Activated naive CD8-positive, alpha-beta T cell (primary cell): ENCODE measurements around the gene ARHGEF11.

Experiments used
- H3K27ac Mint-ChIP-seq: one replicate; pipeline ENCODE4 v1.8.0; 2021; ENCODE audit warnings: mixed read lengths
- H3K27me3 Mint-ChIP-seq: one replicate; pipeline ENCODE4 v1.8.0; 2021; ENCODE audit warnings: mixed read lengths
- H3K36me3 Mint-ChIP-seq: one replicate; pipeline ENCODE4 v1.8.0; 2021; ENCODE audit warnings: mixed read lengths
- H3K4me1 Mint-ChIP-seq: one replicate; pipeline ENCODE4 v1.8.0; 2021; ENCODE audit warnings: low read depth, mixed read lengths
- H3K4me3 Mint-ChIP-seq: one replicate; pipeline ENCODE4 v1.8.0; 2021; ENCODE audit warnings: mild to moderate bottlenecking, mixed read lengths
- H3K9me3 Mint-ChIP-seq: one replicate; pipeline ENCODE4 v1.8.0; 2021; ENCODE audit warnings: low read depth, mixed read lengths

Gene ARHGEF11

GRCh38 chr1:156912861-156913808, 132.4 kb downstream of the ARHGEF11 start:
- H3K27me3 Mint-ChIP-seq: peaks cover 12% of the 10 kb centered on the region
- no peak overlapping the region for H3K27ac Mint-ChIP-seq
- H3K36me3 Mint-ChIP-seq: no peaks in the 10 kb centered on the region
- no peak overlapping the region for H3K4me3 Mint-ChIP-seq
- H3K4me1 Mint-ChIP-seq: no peaks in the 10 kb centered on the region
- no peaks in the 10 kb centered on the region for H3K9me3 Mint-ChIP-seq

- H3K4me3 Mint-ChIP-seq: no peak overlapping the region
- no peaks in the 10 kb centered on the region for H3K36me3 Mint-ChIP-seq
- no peaks in the 10 kb centered on the region for H3K9me3 Mint-ChIP-seq
- H3K27ac Mint-ChIP-seq: no peak overlapping the region
- H3K27me3 Mint-ChIP-seq: peaks cover 10% of the 10 kb centered on the region
- no peaks in the 10 kb centered on the region for H3K4me1 Mint-ChIP-seq
Observed at GRCh38 chr1:156912310-156912709, 133.2 kb downstream of the ARHGEF11 start.

- no peak overlapping the region for H3K4me3 Mint-ChIP-seq
- peaks cover 6% of the 10 kb centered on the region for H3K27me3 Mint-ChIP-seq
- H3K27ac Mint-ChIP-seq: no peak overlapping the region
- H3K9me3 Mint-ChIP-seq: no peaks in the 10 kb centered on the region
- H3K4me1 Mint-ChIP-seq: no peaks in the 10 kb centered on the region
- no peaks in the 10 kb centered on the region for H3K36me3 Mint-ChIP-seq
Observed at GRCh38 chr1:156911577-156912298, 133.8 kb downstream of the ARHGEF11 start.

GRCh38 chr1:156910309-156910782, 135.2 kb downstream of the ARHGEF11 start:
- no peaks in the 10 kb centered on the region for H3K9me3 Mint-ChIP-seq
- H3K36me3 Mint-ChIP-seq: no peaks in the 10 kb centered on the region
- H3K4me3 Mint-ChIP-seq: no peak overlapping the region
- no peaks in the 10 kb centered on the region for H3K4me1 Mint-ChIP-seq
- peaks cover 3% of the 10 kb centered on the region for H3K27me3 Mint-ChIP-seq
- no peak overlapping the region for H3K27ac Mint-ChIP-seq

DNA sequence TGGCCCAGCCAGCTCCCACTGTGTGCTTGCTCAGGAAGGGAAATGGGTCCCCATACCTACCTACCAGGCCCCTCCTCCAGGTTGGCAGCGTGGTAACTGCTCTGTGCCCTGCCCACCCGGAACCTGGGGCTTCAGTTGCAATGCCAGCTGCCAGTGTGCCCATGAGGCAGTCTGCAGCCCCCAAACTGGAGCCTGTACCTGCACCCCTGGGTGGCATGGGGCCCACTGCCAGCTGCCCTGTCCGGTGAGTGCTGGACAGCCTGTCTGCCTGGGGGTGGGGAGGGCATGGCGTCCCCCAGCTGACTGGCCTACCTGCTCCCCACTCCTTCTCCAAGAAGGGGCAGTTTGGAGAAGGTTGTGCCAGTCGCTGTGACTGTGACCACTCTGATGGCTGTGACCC, 135.9 kb downstream of the ARHGEF11 start:
- H3K4me1 Mint-ChIP-seq: no peaks in the 10 kb centered on the region
- H3K4me3 Mint-ChIP-seq: no peak overlapping the region
- H3K9me3 Mint-ChIP-seq: no peaks in the 10 kb centered on the region
- no peaks in the 10 kb centered on the region for H3K36me3 Mint-ChIP-seq
- H3K27ac Mint-ChIP-seq: no peak overlapping the region
- H3K27me3 Mint-ChIP-seq: peaks cover under 1% of the 10 kb centered on the region

DNA sequence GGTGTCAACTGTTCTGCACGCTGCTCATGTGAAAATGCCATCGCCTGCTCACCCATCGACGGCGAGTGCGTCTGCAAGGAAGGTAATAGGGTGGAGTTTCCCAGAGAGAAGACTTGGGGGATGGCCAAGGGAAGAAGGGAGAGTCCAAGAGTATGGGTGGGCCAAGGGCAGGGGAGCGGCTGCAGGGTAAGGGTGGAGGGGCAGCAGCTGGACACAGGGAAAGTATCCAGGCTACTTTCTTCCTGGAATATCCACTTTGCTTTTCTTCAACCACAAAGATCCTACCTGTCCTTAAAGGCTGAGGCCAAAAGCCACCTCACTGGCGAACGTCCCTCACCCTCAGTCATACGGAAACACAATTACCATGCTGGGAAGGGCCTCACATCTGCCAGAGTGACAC, 136.6 kb downstream of the ARHGEF11 start:
- Mint-ChIP-seq H3K4me3 (no peak overlapping the region), H3K27me3 (no peaks in the 10 kb centered on the region), H3K36me3 (no peaks in the 10 kb centered on the region), H3K4me1 (no peaks in the 10 kb centered on the region), H3K9me3 (no peaks in the 10 kb centered on the region), H3K27ac (no peak overlapping the region)

DNA sequence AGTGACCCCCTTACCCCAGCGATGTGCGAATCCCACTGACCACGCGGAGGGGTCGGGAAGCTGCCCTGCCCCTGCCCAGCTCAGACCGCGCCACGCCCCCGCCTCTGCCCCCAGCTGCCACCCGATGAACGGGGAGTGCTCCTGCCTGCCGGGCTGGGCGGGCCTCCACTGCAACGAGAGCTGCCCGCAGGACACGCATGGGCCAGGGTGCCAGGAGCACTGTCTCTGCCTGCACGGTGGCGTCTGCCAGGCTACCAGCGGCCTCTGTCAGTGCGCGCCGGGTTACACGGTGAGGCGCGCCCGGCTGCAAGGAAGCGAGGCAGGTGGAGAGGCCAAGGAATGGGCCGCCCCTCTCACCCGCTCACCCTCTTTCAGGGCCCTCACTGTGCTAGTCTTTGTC, 137.0 kb downstream of the ARHGEF11 start:
- H3K27ac Mint-ChIP-seq: no peak overlapping the region
- no peaks in the 10 kb centered on the region for H3K4me1 Mint-ChIP-seq
- H3K4me3 Mint-ChIP-seq: no peak overlapping the region
- H3K36me3 Mint-ChIP-seq: no peaks in the 10 kb centered on the region
- no peaks in the 10 kb centered on the region for H3K27me3 Mint-ChIP-seq
- no peaks in the 10 kb centered on the region for H3K9me3 Mint-ChIP-seq

- Mint-ChIP-seq H3K4me3 (no peak overlapping the region), H3K27ac (no peak overlapping the region), H3K9me3 (no peaks in the 10 kb centered on the region), H3K4me1 (no peaks in the 10 kb centered on the region), H3K36me3 (no peaks in the 10 kb centered on the region), H3K27me3 (no peaks in the 10 kb centered on the region)
Observed at GRCh38 chr1:156906206-156906906, 139.2 kb downstream of the ARHGEF11 start.

DNA sequence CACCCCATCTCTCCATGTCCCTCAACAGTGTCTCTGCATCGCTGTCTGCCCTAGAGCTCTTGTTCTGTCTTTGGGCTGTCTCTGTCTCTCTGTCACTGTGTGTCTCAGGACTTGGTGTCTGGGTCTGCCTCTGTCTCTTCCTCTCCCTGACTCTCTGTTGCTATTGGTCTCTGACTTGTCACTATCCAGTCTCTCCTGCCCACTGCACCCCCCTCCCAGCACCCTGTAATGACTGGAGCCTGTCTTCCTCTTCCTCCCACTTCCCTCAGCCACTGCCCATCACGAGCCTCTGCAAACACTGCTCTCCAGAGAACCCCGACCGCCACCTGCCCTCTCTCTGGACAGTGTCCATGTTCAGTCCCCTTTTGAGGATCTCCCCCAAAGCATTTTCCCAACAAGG, 139.9 kb downstream of the ARHGEF11 start:
- no peak overlapping the region for H3K27ac Mint-ChIP-seq
- no peaks in the 10 kb centered on the region for H3K4me1 Mint-ChIP-seq
- no peaks in the 10 kb centered on the region for H3K27me3 Mint-ChIP-seq
- no peaks in the 10 kb centered on the region for H3K9me3 Mint-ChIP-seq
- no peaks in the 10 kb centered on the region for H3K36me3 Mint-ChIP-seq
- no peak overlapping the region for H3K4me3 Mint-ChIP-seq

DNA sequence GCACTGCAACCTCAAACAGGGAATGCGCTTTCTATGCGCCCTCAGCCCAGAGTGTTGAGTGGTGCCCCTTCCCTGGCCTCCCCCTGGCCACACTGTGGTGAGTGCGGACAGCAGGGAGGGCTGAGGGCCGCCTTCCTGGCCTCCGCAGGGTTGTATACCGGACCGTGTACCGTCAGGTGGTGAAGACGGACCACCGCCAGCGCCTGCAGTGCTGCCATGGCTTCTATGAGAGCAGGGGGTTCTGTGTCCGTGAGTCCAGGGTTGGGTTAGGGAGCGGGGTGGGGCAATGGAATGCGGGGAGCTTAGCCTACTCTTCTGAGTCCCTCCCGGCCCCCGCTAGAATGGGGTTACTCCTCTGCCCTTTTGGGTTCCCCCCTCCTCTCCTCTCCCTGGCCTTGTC, 140.4 kb downstream of the ARHGEF11 start:
- Mint-ChIP-seq H3K27me3 (no peaks in the 10 kb centered on the region), H3K27ac (no peak overlapping the region), H3K36me3 (no peaks in the 10 kb centered on the region), H3K4me3 (no peak overlapping the region), H3K9me3 (no peaks in the 10 kb centered on the region), H3K4me1 (no peaks in the 10 kb centered on the region)

DNA sequence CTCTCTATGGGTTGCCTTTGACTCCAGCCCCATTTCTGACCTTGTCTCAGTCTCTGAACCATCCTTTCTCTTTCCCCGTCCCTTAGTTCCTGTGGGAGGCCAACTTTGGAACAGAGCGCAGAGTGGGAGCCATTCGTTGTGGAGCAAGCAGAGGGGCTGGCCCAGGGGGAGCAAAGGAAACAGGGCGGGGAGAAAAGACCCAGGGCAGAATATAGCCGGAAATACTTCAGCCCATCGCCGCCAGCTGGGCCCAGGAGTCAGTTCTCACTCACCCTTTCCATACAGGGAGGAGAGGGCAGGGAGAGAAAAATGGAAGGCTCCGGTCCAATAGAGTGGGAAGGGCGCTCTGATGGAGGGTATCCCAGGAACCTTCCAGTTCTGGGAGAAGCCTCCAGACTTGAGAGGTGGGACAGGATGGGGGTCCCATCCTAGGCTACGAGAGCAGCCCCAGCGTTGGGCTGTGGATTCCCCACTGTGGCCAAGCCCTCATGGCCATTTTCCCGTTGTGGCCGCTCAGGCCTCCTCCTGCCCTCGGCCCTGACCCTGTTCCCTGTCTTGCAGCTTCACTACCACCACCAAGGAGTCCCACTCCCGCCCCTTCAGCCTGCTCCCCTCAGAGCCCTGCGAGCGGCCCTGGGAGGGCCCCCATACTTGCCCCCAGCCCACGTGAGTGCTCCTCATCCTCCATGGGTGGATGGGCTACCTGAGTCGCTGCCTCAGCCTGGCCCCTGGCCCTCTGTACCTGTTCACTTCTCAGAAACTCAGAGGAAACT, 141.2 kb downstream of the ARHGEF11 start:
- Mint-ChIP-seq H3K4me3 (no peak overlapping the region), H3K36me3 (no peaks in the 10 kb centered on the region), H3K4me1 (no peaks in the 10 kb centered on the region), H3K27ac (no peak overlapping the region), H3K27me3 (no peaks in the 10 kb centered on the region), H3K9me3 (no peaks in the 10 kb centered on the region)

GRCh38 chr1:156903328-156904091, 142.0 kb downstream of the ARHGEF11 start:
- Mint-ChIP-seq H3K4me3 (no peak overlapping the region), H3K4me1 (peaks cover 2% of the 10 kb centered on the region), H3K27ac (no peak overlapping the region), H3K9me3 (no peaks in the 10 kb centered on the region), H3K36me3 (no peaks in the 10 kb centered on the region), H3K27me3 (peaks cover 1% of the 10 kb centered on the region)

DNA sequence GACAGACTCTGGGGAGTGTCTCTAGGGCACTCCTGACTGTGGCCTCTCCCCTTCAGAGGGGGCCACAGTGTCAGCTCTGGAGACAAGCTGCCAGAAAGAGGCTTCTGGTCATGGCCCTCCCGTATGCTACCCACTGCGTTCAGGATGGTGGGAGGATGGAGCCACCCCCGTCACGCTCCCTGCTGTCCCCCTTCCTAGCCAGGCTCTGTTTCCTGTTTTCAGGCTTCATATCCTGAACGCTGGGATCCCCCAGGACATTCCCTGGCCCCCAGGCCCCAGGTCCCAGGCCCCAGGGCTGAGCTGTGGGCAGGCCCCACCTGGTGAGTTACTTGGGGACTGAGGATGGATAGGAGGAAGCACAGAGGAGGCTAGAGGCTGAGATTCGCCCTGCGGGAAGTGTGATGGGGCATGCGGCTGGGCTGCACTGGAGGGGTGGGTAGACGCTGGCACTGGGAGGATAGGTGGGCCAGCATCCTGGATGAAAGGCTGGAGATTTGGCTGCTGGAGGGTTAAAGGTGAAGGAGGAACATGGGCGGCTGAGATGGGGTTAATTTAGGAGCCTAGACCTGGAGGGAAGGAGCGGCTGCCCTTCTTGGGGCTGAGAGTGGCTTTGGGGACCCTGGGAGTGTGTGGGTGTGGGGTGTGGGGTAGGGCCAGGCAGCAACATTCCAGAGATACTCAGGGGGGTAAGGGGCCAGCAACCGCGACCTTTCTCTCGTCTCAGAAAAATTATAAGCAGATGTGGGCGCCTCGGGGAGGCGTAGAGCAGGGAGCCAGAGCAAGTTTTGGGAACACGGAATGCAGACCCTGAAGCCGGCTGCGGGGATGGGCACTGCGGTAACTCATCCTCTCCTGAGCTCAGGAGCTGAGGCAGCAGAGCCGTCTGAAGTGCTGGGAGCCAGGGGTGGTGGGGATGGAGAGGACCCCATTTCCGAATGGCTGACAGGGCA, 143.3 kb downstream of the ARHGEF11 start:
- no peak overlapping the region for H3K4me3 Mint-ChIP-seq
- H3K4me1 Mint-ChIP-seq: peaks cover 8% of the 10 kb centered on the region
- no peak overlapping the region for H3K27ac Mint-ChIP-seq
- no peaks in the 10 kb centered on the region for H3K36me3 Mint-ChIP-seq
- peaks cover 1% of the 10 kb centered on the region for H3K27me3 Mint-ChIP-seq
- H3K9me3 Mint-ChIP-seq: no peaks in the 10 kb centered on the region
